WTC11 (cell line): ENCODE results near the gene AGAP1. TPM values are rescaled to one million over a fixed set of nuclear protein-coding genes. Genes with fewer than 3 reads are reported as not detected.

Experiments
- ATAC-seq: fragments of 200-7000 bp; cut with Tn5 transposase; 2 replicates; pipeline ENCODE4 v1.10.0; 2021; ENCODE audit warnings: mild to moderate bottlenecking, moderate library complexity
- CTCF ChIA-PET: fragments of 300-600 bp; sonication (Branson Sonifier 250); formaldehyde crosslinking; loops from one replicate; lab custom pipeline; 2021; ENCODE audit warnings: antibody characterized with exemption; lab: Charles Lee
- POLR2A ChIA-PET: fragments of 350-600 bp; sonication (Branson Sonifier 250); formaldehyde crosslinking; loops from one replicate; lab custom pipeline; 2021; ENCODE audit warnings: antibody characterized with exemption; lab: Charles Lee
- DNase-seq: peaks from one replicate; pipeline ENCODE4 v3.0.0; 2021; ENCODE audit warnings: low spot score
- H3K27ac Mint-ChIP-seq: 2 replicates; pipeline ENCODE4 v1.8.0; 2021; ENCODE audit warnings: mixed read lengths
- H3K27me3 Mint-ChIP-seq: 2 replicates; pipeline ENCODE4 v1.8.0; 2021; ENCODE audit warnings: low read depth, mild to moderate bottlenecking, moderate library complexity, mixed read lengths
- H3K36me3 Mint-ChIP-seq: 2 replicates; pipeline ENCODE4 v1.8.0; 2021; ENCODE audit warnings: mixed read lengths
- H3K4me1 Mint-ChIP-seq: 2 replicates; pipeline ENCODE4 v1.8.0; 2022; ENCODE audit warnings: mixed read lengths
- H3K4me3 Mint-ChIP-seq: 2 replicates; pipeline ENCODE4 v1.8.0; 2021; ENCODE audit warnings: mild to moderate bottlenecking, moderate library complexity, mixed read lengths
- H3K9me3 Mint-ChIP-seq: 2 replicates; pipeline ENCODE4 v1.8.0; 2021; ENCODE audit warnings: mixed read lengths
- AFF4 ChIP-seq: sonication (generic); formaldehyde crosslinking; IDR thresholded peaks from 2 replicates; pipeline ENCODE4 v1.8.1; 2023; ENCODE audit warnings: mild to moderate bottlenecking, missing genetic modification reagents, borderline replicate concordance
- CBFB ChIP-seq: sonication (generic); formaldehyde crosslinking; IDR thresholded peaks from 2 replicates; pipeline ENCODE4 v1.8.1; 2022; ENCODE audit warnings: mild to moderate bottlenecking, low read depth, missing genetic modification reagents
- CREB1 ChIP-seq: sonication (generic); formaldehyde crosslinking; IDR thresholded peaks from 2 replicates; pipeline ENCODE4 v1.8.0; 2023; ENCODE audit warnings: mild to moderate bottlenecking, missing genetic modification reagents
- CREM ChIP-seq: sonication (generic); formaldehyde crosslinking; IDR thresholded peaks from 2 replicates; pipeline ENCODE4 v1.8.1; 2022; ENCODE audit warnings: mild to moderate bottlenecking, missing genetic modification reagents, moderate library complexity
- E2F5 ChIP-seq: sonication (generic); formaldehyde crosslinking; IDR thresholded peaks from 2 replicates; pipeline ENCODE4 v1.8.1; 2022; ENCODE audit warnings: mild to moderate bottlenecking, moderate library complexity, missing genetic modification reagents
- EMX1 ChIP-seq: fragments of 250-450 bp; sonication (Bioruptor Pico); IDR thresholded peaks from 2 replicates; pipeline ENCODE4 v1.8.0; 2021; ENCODE audit warnings: mild to moderate bottlenecking
- JAZF1 ChIP-seq: fragments of 250-450 bp; sonication (Bioruptor Pico); IDR thresholded peaks from 2 replicates; pipeline ENCODE4 v1.9.0; 2021; ENCODE audit warnings: moderate library complexity, mild to moderate bottlenecking, inconsistent platforms
- MXD4 ChIP-seq: fragments of 250-450 bp; sonication (Bioruptor Pico); IDR thresholded peaks from 2 replicates; pipeline ENCODE4 v1.8.0; 2021; ENCODE audit warnings: mild to moderate bottlenecking, moderate library complexity, borderline replicate concordance
- NFE2L1 ChIP-seq: sonication (generic); formaldehyde crosslinking; IDR thresholded peaks from 2 replicates; pipeline ENCODE4 v1.8.1; 2023; ENCODE audit warnings: missing genetic modification reagents
- OVOL2 ChIP-seq: fragments of 250-450 bp; sonication (Bioruptor Pico); IDR thresholded peaks from 2 replicates; pipeline ENCODE4 v1.9.0; 2021; ENCODE audit warnings: mild to moderate bottlenecking, borderline replicate concordance
- PRDM15 ChIP-seq: sonication (generic); formaldehyde crosslinking; IDR thresholded peaks from 2 replicates; pipeline ENCODE4 v1.8.0; 2022; ENCODE audit warnings: missing genetic modification reagents
- PREB ChIP-seq: sonication (generic); formaldehyde crosslinking; IDR thresholded peaks from 2 replicates; pipeline ENCODE4 v1.8.1; 2022; ENCODE audit warnings: mild to moderate bottlenecking, missing genetic modification reagents, moderate library complexity, borderline replicate concordance
- RELA ChIP-seq: sonication (generic); formaldehyde crosslinking; IDR thresholded peaks from 2 replicates; pipeline ENCODE4 v1.8.1; 2022; ENCODE audit warnings: missing genetic modification reagents, mild to moderate bottlenecking, borderline replicate concordance
- SP1 ChIP-seq: sonication (generic); formaldehyde crosslinking; conservative IDR thresholded peaks from 2 replicates; pipeline ENCODE4 v1.8.1; 2022; ENCODE audit warnings: missing genetic modification reagents
- USF1 ChIP-seq: sonication (generic); formaldehyde crosslinking; IDR thresholded peaks from 2 replicates; pipeline ENCODE4 v1.8.0; 2022; ENCODE audit warnings: mild to moderate bottlenecking, missing genetic modification reagents
- USF2 ChIP-seq: sonication (generic); formaldehyde crosslinking; IDR thresholded peaks from 2 replicates; pipeline ENCODE4 v1.8.1; 2023; ENCODE audit warnings: mild to moderate bottlenecking, missing genetic modification reagents, moderate library complexity
- ZNF219 ChIP-seq: sonication (generic); formaldehyde crosslinking; IDR thresholded peaks from 2 replicates; pipeline ENCODE4 v1.8.0; 2023; ENCODE audit warnings: missing genetic modification reagents, mild to moderate bottlenecking, borderline replicate concordance
- ZNF396 ChIP-seq: fragments of 250-450 bp; sonication (Bioruptor Pico); IDR thresholded peaks from 2 replicates; pipeline ENCODE4 v1.8.0; 2021; ENCODE audit warnings: mild to moderate bottlenecking, moderate library complexity, borderline replicate concordance
- total RNA-seq: library from RNA; stranded (reverse); gene quantifications from 3 replicates; pipeline ENCODE4 v1.2.3, GENCODE V29; 2021

Gene AGAP1
- total RNA-seq, 1 experiment from 2014 or later, result 49.3 TPM

- TF ChIP-seq AFF4 (CRISPR knock-in tag) (no peak), SP1 (CRISPR knock-in tag) (no peak), E2F5 (no peak)
Observed at GRCh38 chr2:235893129-235893698, 399.4 kb downstream of the AGAP1 start (continued).

- DNase-seq (no peak), ATAC-seq (no peak)
- H3K4me1 Mint-ChIP-seq, result 0 out of 2 replicates have a peak, but pooled peaks cover 2% of the 10 kb centered on the region
- TF ChIP-seq PRDM15 (CRISPR knock-in tag) (no peak), JAZF1 (no peak), ZNF396 (CRISPR knock-in tag) (no peak)
- TF ChIP-seq, all 79 proteins: peak for 0
- Mint-ChIP-seq H3K27me3 (no peaks in the 10 kb centered on the region), H3K36me3 (peaks cover 19% of the 10 kb centered on the region), H3K27ac (no peak overlapping the region; the same call in 1 of the 2 replicates), H3K9me3 (0 out of 2 replicates have a peak, but pooled peaks cover 4% of the 10 kb centered on the region), H3K4me3 (no peak overlapping the region)
- CTCF ChIA-PET, result interaction anchor here (2.0 kb wide), 1 partner anchor 116 kb away, joined by 4 read pairs; no protein-coding TSS in a partner anchor
- POLR2A ChIA-PET, result no interaction called here
Observed at GRCh38 chr2:235894839-235895238, 401.0 kb downstream of the AGAP1 start.

GRCh38 chr2:235896061-235896460 lies 402.2 kb downstream of the AGAP1 start:
- no peak for ATAC-seq
- Mint-ChIP-seq H3K4me3 (no peak overlapping the region), H3K4me1 (0 out of 2 replicates have a peak, but pooled peaks cover 2% of the 10 kb centered on the region), H3K9me3 (0 out of 2 replicates have a peak, but pooled peaks cover 4% of the 10 kb centered on the region), H3K27ac (no peak overlapping the region), H3K36me3 (peaks cover 19% of the 10 kb centered on the region), H3K27me3 (no peaks in the 10 kb centered on the region)
- DNase-seq, result no peak
- ChIA-PET CTCF (interaction anchor here (2.0 kb wide), 1 partner anchor 117 kb away, joined by 4 read pairs; no protein-coding TSS in a partner anchor), POLR2A (no interaction called here)
- no peak for TF ChIP-seq EMX1 (CRISPR knock-in tag)
- TF ChIP-seq USF1 (CRISPR knock-in tag), result no peak
- TF ChIP-seq PREB (CRISPR knock-in tag), result no peak
- TF ChIP-seq OVOL2 (CRISPR knock-in tag), result no peak
- TF ChIP-seq CBFB (CRISPR knock-in tag), result no peak
- no peak for TF ChIP-seq USF2 (CRISPR knock-in tag)
- no peak for TF ChIP-seq MXD4 (CRISPR knock-in tag)
- no peak for TF ChIP-seq CREM (CRISPR knock-in tag)
- TF ChIP-seq NFE2L1 (CRISPR knock-in tag), result no peak
- TF ChIP-seq RELA (CRISPR knock-in tag), result no peak
- no peak for TF ChIP-seq CREB1
- no peak for TF ChIP-seq ZNF219 (CRISPR knock-in tag)
